PC-3 (cell line): Measurements from ENCODE around the gene MNT. TPM values are rescaled to one million over a fixed set of nuclear protein-coding genes. Genes with fewer than 3 reads are reported as not detected.

ENCODE experiments used
- ATAC-seq: fragments of 200-7000 bp; cut with Tn5 transposase; 2 replicates; pipeline ENCODE4 v1.9.1; 2020; ENCODE audit warnings: mild to moderate bottlenecking, moderate library complexity
- BruUV-seq: library from RNA; stranded (reverse); fragments of 400-500 nt; replicated peaks from 2 replicates; lab custom pipeline; 2021; lab: Mats Ljungman, UMichigan
- CTCF ChIA-PET: fragments of 300-600 bp; sonication (Branson Sonifier 250); formaldehyde crosslinking; loops from one replicate; lab custom pipeline; 2022; ENCODE audit warnings: antibody characterized with exemption; lab: Charles Lee
- POLR2A ChIA-PET: fragments of 300-600 bp; sonication (Branson Sonifier 250); formaldehyde crosslinking; loops from one replicate; lab custom pipeline; 2022; ENCODE audit warnings: antibody characterized with exemption; ENCODE audit not compliant: unreplicated experiment; lab: Charles Lee
- DNase-seq: peaks from one replicate; pipeline ENCODE4 v3.0.0-alpha.2; 2015
- H2AFZ ChIP-seq: fragments of 300-600 bp; sonication (generic); 2 replicates; pipeline ENCODE4 v1.6.0; 2016; ENCODE audit warnings: antibody characterized with exemption, low read length
- H3F3A ChIP-seq: fragments of 300-600 bp; sonication (generic); one replicate; pipeline ENCODE4 v1.6.0; 2017; ENCODE audit warnings: antibody characterized with exemption, low read length, control low read depth, mild to moderate bottlenecking; ENCODE audit not compliant: unreplicated experiment
- H3K27ac ChIP-seq: fragments of 300-600 bp; sonication (generic); 2 replicates; pipeline ENCODE4 v1.5.1; 2016; ENCODE audit warnings: mild to moderate bottlenecking, low read length
- H3K27me3 ChIP-seq: fragments of 300-600 bp; sonication (generic); 2 replicates; pipeline ENCODE4 v1.6.1; 2016; ENCODE audit warnings: low read length, mixed read lengths
- H3K36me3 ChIP-seq: fragments of 300-600 bp; sonication (generic); 2 replicates; pipeline ENCODE4 v1.6.1; 2016; ENCODE audit warnings: low read depth, mixed run types, low read length, mixed read lengths
- H3K4me1 ChIP-seq: fragments of 300-600 bp; sonication (generic); 2 replicates; pipeline ENCODE4 v1.5.1; 2016; ENCODE audit warnings: low read length; ENCODE audit not compliant: insufficient read depth
- H3K4me2 ChIP-seq: fragments of 300-600 bp; sonication (generic); 2 replicates; pipeline ENCODE4 v1.6.0; 2016; ENCODE audit warnings: low read length
- H3K4me3 ChIP-seq: fragments of 300-600 bp; sonication (generic); 2 replicates; pipeline ENCODE4 v1.5.1; 2016; ENCODE audit warnings: mild to moderate bottlenecking, low read length, mixed read lengths
- H3K79me2 ChIP-seq: fragments of 300-600 bp; sonication (generic); 2 replicates; pipeline ENCODE4 v1.6.1; 2017; ENCODE audit warnings: low read length, mixed read lengths
- H3K9ac ChIP-seq: fragments of 300-600 bp; sonication (generic); 2 replicates; pipeline ENCODE4 v1.6.0; 2016; ENCODE audit warnings: mild to moderate bottlenecking, low read length
- H3K9me2 ChIP-seq: fragments of 300-600 bp; sonication (generic); replicated peaks from 2 replicates; pipeline ENCODE4 v1.6.1; 2016; ENCODE audit warnings: mixed run types, low read length, mixed read lengths
- H3K9me3 ChIP-seq: fragments of 300-600 bp; sonication (generic); 2 replicates; pipeline ENCODE4 v1.6.1; 2016; ENCODE audit warnings: low read length, mixed read lengths
- H4K20me1 ChIP-seq: fragments of 300-600 bp; sonication (generic); 2 replicates; pipeline ENCODE4 v1.6.1; 2016; ENCODE audit warnings: low read length, mixed read lengths
- EZH2 ChIP-seq: fragments of 300-600 bp; sonication (generic); IDR thresholded peaks from one replicate; pipeline ENCODE4 v1.6.1; 2017; ENCODE audit warnings: antibody characterized with exemption, mild to moderate bottlenecking, low read length; ENCODE audit not compliant: unreplicated experiment
- EZH2phosphoT487 ChIP-seq: fragments of 300-600 bp; sonication (generic); IDR thresholded peaks from 2 replicates; pipeline ENCODE4 v1.6.1; 2018; ENCODE audit warnings: mild to moderate bottlenecking, antibody characterized with exemption, low read length, borderline replicate concordance
- intact Hi-C: fragments of 100-400 bp; cut with micrococcal nuclease; formaldehyde crosslinking; loops from 2 replicates; pipeline ENCODE4 v1.9.0; 2023
- total RNA-seq: library from RNA; depleted of rRNA; stranded (reverse); fragments of >200 nt; gene quantifications from 2 replicates; pipeline ENCODE4 v1.2.3, GENCODE V29; 2014
- TF ChIP-seq, protein P1 (sequence below): fragments of 300-600 bp; sonication (generic); conservative IDR thresholded peaks from 2 replicates; pipeline ENCODE4 v1.5.1; 2017; ENCODE audit warnings: antibody characterized with exemption, low read depth, mild to moderate bottlenecking, low read length

The MNT gene
- total RNA-seq, 1 experiment from 2014 or later: 19.1 TPM

- Histone ChIP-seq H3K4me1 (peaks cover 39% of the 10 kb centered on the region), H3F3A (no peaks in the 10 kb centered on the region), H3K9me3 (no peaks in the 10 kb centered on the region), H3K27ac (peak overlapping the region; percentile 96), H4K20me1 (peaks cover 6% of the 10 kb centered on the region; the same call in 1 of the 2 replicates), H3K9me2 (no peaks in the 10 kb centered on the region), H3K9ac (peak overlapping the region; percentile 97), H3K36me3 (no peaks in the 10 kb centered on the region), H2AFZ (no peak overlapping the region), H3K79me2 (peaks cover 50% of the 10 kb centered on the region), H3K4me2 (peak overlapping the region; percentile 85), H3K4me3 (peak overlapping the region; percentile 72), H3K27me3 (no peaks in the 10 kb centered on the region)
- ChIA-PET POLR2A (interaction anchor here (1.0 to 1.2 kb wide), 2 partner anchors 12 to 14 kb away, joined by 3 to 4 read pairs; no protein-coding TSS in a partner anchor), CTCF (interaction anchor here (1.2 kb wide), 1 partner anchor 10 kb away, joined by 9 read pairs; no protein-coding TSS in a partner anchor)
- TF ChIP-seq EZH2phosphoT487: peak; percentile 83
- TF ChIP-seq EZH2: no peak
- TF ChIP-seq, protein P1, sequence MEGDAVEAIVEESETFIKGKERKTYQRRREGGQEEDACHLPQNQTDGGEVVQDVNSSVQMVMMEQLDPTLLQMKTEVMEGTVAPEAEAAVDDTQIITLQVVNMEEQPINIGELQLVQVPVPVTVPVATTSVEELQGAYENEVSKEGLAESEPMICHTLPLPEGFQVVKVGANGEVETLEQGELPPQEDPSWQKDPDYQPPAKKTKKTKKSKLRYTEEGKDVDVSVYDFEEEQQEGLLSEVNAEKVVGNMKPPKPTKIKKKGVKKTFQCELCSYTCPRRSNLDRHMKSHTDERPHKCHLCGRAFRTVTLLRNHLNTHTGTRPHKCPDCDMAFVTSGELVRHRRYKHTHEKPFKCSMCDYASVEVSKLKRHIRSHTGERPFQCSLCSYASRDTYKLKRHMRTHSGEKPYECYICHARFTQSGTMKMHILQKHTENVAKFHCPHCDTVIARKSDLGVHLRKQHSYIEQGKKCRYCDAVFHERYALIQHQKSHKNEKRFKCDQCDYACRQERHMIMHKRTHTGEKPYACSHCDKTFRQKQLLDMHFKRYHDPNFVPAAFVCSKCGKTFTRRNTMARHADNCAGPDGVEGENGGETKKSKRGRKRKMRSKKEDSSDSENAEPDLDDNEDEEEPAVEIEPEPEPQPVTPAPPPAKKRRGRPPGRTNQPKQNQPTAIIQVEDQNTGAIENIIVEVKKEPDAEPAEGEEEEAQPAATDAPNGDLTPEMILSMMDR: no peak
- BruUV-seq: TSS peak; percentile 25
- DNase-seq (peak; percentile 92), ATAC-seq (peak; percentile 56)
- intact Hi-C loops: no loop called here
These were observed 8.3 kb downstream of the MNT start for GRCh38 chr17:2392252-2393173.

DNA sequence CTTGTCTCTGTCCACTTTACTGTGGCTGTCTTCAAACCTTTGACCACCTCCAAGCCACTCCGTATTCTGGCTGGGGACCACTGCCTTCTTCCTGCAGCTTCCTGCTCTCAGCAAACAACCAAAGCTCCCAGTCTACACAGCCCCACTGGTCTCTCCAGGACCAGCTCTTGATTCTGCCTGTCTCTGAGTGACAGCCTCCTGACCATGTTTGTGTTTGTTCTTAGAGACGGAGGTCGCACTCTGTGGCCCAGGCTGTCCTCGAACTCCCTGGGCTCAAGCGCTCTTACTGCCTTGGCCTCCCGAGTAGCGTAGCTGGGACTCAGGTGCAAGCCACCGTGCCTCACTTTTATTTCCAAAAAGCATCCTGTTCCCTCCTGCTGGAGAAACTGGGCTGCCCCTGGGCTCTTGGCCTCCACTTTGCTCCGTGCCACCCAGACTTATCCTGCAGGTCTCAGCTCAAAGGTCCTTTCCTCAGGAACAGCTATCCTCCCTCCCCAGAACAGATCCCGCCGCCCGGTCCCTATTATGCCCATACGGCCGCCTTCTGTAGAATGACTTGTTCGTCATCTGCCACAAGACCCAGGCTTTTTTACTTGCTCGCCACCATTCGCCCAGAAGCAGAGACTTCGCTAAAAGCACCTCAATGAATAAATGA, 9.1 kb downstream of the MNT start:
- Histone ChIP-seq H3K27ac (peak overlapping the region; percentile 60), H4K20me1 (peaks cover 6% of the 10 kb centered on the region; the same call in 1 of the 2 replicates), H3K36me3 (no peaks in the 10 kb centered on the region), H3K9ac (peak overlapping the region; percentile 75), H3K27me3 (no peaks in the 10 kb centered on the region), H3K4me2 (peak overlapping the region; percentile 85), H3K79me2 (peaks cover 44% of the 10 kb centered on the region), H3K4me3 (peak overlapping the region; percentile 60), H3K4me1 (peaks cover 32% of the 10 kb centered on the region), H2AFZ (no peak overlapping the region), H3K9me2 (no peaks in the 10 kb centered on the region), H3F3A (no peaks in the 10 kb centered on the region), H3K9me3 (no peaks in the 10 kb centered on the region)
- DNase-seq (no peak), ATAC-seq (no peak)
- ChIA-PET POLR2A (no interaction called here), CTCF (no interaction called here)
- TF ChIP-seq, protein P1: no peak
- TF ChIP-seq EZH2phosphoT487: no peak
- no peak for TF ChIP-seq EZH2
- BruUV-seq: no TSS peak
- intact Hi-C loops: no loop called here
